ENCODE data around the gene NLRX1. TPM values are rescaled to one million over a fixed set of nuclear protein-coding genes. Genes with fewer than 3 reads are reported as not detected.

Gene NLRX1
- total and polyA plus RNA-seq, 4 donors, result 4.2 to 12.0 (median 10.4) TPM

DNA sequence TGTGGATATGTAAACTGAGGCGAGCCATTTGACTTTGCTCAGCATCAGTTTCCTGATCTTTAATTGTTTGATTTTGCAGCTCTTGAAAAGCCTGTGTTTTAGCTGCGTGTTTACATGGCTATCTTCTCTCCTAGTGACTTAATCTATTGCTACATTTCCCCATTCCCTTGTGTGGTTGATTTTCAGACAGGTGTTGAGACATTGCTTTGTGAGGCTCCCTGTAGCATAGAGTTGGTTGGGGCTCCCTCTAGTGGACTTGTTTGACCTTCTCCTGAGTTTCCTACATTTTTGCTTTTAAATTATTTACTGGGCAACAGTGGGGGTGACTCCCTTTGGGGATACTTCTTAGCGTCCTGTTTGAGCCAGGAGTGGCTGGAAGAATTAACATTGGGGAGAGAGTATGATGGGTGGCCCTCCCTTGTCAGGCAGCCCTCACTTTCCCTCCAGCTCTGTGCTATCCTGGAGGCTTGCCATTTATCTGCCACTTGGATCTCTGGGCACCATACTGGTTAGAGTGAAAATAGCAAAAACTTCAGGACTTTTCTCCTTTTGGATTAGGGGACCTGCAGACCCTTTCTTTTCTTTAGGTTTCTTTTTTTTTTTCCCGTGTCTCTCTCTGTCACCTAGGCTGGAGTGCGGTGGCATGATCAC is 28.4 kb downstream of the NLRX1 start:
- peak; percentile 73 for DNase-seq (ENCODE audit: low spot score)
- no peak overlapping the region for H3K27ac ChIP-seq (ENCODE audit: low read depth in 1 of 2, low read length in 2 of 2)
- no peaks in the 10 kb centered on the region for H3K27me3 ChIP-seq (ENCODE audit: control insufficient read depth in 4 of 4, insufficient read depth in 4 of 4, low read length in 3 of 4)
- no peak overlapping the region for H3K9ac ChIP-seq (ENCODE audit: low read depth in 1 of 2, low read length in 2 of 2)
- H3K9me3 ChIP-seq (ENCODE audit: control insufficient read depth in 4 of 4, low read length in 3 of 4), result no peaks in the 10 kb centered on the region
- 34% methylated on average over 5 of the region's 5 CpGs for WGBS
- H3K4me1 ChIP-seq (ENCODE audit: control insufficient read depth in 4 of 4, insufficient read depth in 4 of 4, low read length in 3 of 4), result peaks cover 0 to 5% (median 0%) of the 10 kb centered on the region in 4 donors
- no peak overlapping the region for H3K4me3 ChIP-seq (ENCODE audit: low read depth in 1 of 3, low read length in 3 of 3)
- no peaks in the 10 kb centered on the region for H3K36me3 ChIP-seq (ENCODE audit: control insufficient read depth in 4 of 4, insufficient read depth in 3 of 4, low read depth in 1 of 4, low read length in 3 of 4)
- TF ChIP-seq NR2F2 (IDR thresholded peaks at IDR 0.05) (peak; percentile 21), FOXA2 (IDR thresholded peaks at IDR 0.05) (peak; percentile 66), HNF4A (conservative IDR thresholded peaks at IDR 0.05) (peak; percentile 39 to 51), RAD21 (IDR thresholded peaks at IDR 0.05) (peak; percentile 98), TAF1 (conservative IDR thresholded peaks at IDR 0.05) (no peak), SP1 (IDR thresholded peaks at IDR 0.05) (peak; percentile 28), JUND (IDR thresholded peaks at IDR 0.05) (no peak), HNF4G (IDR thresholded peaks at IDR 0.05) (no peak), FOXA1 (IDR thresholded peaks at IDR 0.05) (peak; percentile 28), GABPA (IDR thresholded peaks at IDR 0.05 in 1 of 2, conservative IDR thresholded peaks at IDR 0.05 in 1 of 2) (no peak), EGR1 (IDR thresholded peaks at IDR 0.05; ENCODE audit: low read depth in 2 of 2) (no peak), YY1 (IDR thresholded peaks at IDR 0.05) (peak; percentile 39), RXRA (IDR thresholded peaks at IDR 0.05) (peak; percentile 29 to 55)
- TF ChIP-seq, protein P1, sequence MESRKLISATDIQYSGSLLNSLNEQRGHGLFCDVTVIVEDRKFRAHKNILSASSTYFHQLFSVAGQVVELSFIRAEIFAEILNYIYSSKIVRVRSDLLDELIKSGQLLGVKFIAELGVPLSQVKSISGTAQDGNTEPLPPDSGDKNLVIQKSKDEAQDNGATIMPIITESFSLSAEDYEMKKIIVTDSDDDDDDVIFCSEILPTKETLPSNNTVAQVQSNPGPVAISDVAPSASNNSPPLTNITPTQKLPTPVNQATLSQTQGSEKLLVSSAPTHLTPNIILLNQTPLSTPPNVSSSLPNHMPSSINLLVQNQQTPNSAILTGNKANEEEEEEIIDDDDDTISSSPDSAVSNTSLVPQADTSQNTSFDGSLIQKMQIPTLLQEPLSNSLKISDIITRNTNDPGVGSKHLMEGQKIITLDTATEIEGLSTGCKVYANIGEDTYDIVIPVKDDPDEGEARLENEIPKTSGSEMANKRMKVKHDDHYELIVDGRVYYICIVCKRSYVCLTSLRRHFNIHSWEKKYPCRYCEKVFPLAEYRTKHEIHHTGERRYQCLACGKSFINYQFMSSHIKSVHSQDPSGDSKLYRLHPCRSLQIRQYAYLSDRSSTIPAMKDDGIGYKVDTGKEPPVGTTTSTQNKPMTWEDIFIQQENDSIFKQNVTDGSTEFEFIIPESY (IDR thresholded peaks at IDR 0.05), result no peak
- TF ChIP-seq, protein P2, sequence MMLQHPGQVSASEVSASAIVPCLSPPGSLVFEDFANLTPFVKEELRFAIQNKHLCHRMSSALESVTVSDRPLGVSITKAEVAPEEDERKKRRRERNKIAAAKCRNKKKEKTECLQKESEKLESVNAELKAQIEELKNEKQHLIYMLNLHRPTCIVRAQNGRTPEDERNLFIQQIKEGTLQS (IDR thresholded peaks at IDR 0.05), result no peak
- TF ChIP-seq, protein P3, sequence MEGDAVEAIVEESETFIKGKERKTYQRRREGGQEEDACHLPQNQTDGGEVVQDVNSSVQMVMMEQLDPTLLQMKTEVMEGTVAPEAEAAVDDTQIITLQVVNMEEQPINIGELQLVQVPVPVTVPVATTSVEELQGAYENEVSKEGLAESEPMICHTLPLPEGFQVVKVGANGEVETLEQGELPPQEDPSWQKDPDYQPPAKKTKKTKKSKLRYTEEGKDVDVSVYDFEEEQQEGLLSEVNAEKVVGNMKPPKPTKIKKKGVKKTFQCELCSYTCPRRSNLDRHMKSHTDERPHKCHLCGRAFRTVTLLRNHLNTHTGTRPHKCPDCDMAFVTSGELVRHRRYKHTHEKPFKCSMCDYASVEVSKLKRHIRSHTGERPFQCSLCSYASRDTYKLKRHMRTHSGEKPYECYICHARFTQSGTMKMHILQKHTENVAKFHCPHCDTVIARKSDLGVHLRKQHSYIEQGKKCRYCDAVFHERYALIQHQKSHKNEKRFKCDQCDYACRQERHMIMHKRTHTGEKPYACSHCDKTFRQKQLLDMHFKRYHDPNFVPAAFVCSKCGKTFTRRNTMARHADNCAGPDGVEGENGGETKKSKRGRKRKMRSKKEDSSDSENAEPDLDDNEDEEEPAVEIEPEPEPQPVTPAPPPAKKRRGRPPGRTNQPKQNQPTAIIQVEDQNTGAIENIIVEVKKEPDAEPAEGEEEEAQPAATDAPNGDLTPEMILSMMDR (IDR thresholded peaks at IDR 0.05; ENCODE audit: low read depth, low read length, missing input control), result peak; percentile 90
- TF ChIP-seq, protein P4, sequence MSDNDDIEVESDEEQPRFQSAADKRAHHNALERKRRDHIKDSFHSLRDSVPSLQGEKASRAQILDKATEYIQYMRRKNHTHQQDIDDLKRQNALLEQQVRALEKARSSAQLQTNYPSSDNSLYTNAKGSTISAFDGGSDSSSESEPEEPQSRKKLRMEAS (IDR thresholded peaks at IDR 0.05), result no peak
- TF ChIP-seq, protein P5, sequence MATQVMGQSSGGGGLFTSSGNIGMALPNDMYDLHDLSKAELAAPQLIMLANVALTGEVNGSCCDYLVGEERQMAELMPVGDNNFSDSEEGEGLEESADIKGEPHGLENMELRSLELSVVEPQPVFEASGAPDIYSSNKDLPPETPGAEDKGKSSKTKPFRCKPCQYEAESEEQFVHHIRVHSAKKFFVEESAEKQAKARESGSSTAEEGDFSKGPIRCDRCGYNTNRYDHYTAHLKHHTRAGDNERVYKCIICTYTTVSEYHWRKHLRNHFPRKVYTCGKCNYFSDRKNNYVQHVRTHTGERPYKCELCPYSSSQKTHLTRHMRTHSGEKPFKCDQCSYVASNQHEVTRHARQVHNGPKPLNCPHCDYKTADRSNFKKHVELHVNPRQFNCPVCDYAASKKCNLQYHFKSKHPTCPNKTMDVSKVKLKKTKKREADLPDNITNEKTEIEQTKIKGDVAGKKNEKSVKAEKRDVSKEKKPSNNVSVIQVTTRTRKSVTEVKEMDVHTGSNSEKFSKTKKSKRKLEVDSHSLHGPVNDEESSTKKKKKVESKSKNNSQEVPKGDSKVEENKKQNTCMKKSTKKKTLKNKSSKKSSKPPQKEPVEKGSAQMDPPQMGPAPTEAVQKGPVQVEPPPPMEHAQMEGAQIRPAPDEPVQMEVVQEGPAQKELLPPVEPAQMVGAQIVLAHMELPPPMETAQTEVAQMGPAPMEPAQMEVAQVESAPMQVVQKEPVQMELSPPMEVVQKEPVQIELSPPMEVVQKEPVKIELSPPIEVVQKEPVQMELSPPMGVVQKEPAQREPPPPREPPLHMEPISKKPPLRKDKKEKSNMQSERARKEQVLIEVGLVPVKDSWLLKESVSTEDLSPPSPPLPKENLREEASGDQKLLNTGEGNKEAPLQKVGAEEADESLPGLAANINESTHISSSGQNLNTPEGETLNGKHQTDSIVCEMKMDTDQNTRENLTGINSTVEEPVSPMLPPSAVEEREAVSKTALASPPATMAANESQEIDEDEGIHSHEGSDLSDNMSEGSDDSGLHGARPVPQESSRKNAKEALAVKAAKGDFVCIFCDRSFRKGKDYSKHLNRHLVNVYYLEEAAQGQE (IDR thresholded peaks at IDR 0.05), result no peak

Measured in liver (tissue), 9 donors.